Uterus (tissue), 2 donors: ENCODE measurements around the gene ACAD10.

Source experiments
- CTCF ChIP-seq, 4 experiments: fragments of 200-600 bp in 2 of 4; fragments of 450-650 bp in 2 of 4; sonication (generic) in 2 of 4; IDR thresholded peaks; one replicate each; pipeline ENCODE4 v1.5.1; 2016 to 2019; ENCODE audit warnings: antibody characterized with exemption in 4 of 4, mild to moderate bottlenecking in 2 of 4, moderate library complexity in 1 of 4
- POLR2A ChIP-seq, 2 donors: fragments of 450-650 bp; IDR thresholded peaks; one replicate each; pipeline ENCODE4 v1.6.1; 2016; ENCODE audit warnings: antibody characterized with exemption in 2 of 2, mild to moderate bottlenecking in 1 of 2, moderate library complexity in 1 of 2

DNA sequence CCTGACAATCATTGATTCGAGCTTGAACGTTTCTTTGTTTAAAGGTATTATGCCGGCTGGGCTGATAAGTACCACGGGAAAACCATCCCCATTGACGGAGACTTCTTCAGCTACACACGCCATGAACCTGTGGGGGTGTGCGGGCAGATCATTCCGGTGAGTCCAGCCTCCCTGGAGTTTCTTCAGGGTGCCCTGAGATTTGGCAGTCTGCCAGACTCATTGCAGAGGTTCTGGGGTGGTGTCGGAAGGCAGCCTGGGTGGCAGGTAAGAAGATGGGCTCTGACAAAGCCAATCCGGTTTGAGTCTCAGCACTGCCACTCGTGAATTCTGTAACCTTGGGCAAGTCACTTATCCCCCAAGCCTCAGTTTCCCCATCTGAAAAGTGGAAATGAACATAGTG lies 103.9 kb downstream of the ACAD10 start:
- TF ChIP-seq CTCF (IDR thresholded peaks at IDR 0.05) = no peak
- TF ChIP-seq POLR2A (IDR thresholded peaks at IDR 0.05) = no peak
